Smooth muscle cell (in vitro differentiated cells): ENCODE measurements around the gene CACNA1G. TPM values are rescaled to one million over a fixed set of nuclear protein-coding genes. Genes with fewer than 3 reads are reported as not detected.

Experiments used
- DNase-seq: peaks from one replicate; lab custom pipeline; 2025; ENCODE audit not compliant: unreplicated experiment; lab: John Stamatoyannopoulos, UW
- H2AFZ ChIP-seq: fragments of 200-600 bp; sonication (generic); 2 replicates; pipeline ENCODE4 v1.6.0; 2016; ENCODE audit warnings: antibody characterized with exemption, low read depth, mild to moderate bottlenecking
- H3F3A ChIP-seq: fragments of 200-600 bp; sonication (generic); 2 replicates; pipeline ENCODE4 v1.6.0; 2017; ENCODE audit warnings: antibody characterized with exemption, low read depth
- H3K27ac ChIP-seq: fragments of 200-600 bp; sonication (generic); 2 replicates; pipeline ENCODE4 v1.5.1; 2016; ENCODE audit warnings: low read depth, mild to moderate bottlenecking
- H3K27me3 ChIP-seq: fragments of 200-600 bp; sonication (generic); 2 replicates; pipeline ENCODE4 v1.6.1; 2016; ENCODE audit warnings: low read depth, mild to moderate bottlenecking
- H3K36me3 ChIP-seq: fragments of 200-600 bp; sonication (generic); 2 replicates; pipeline ENCODE4 v1.5.1; 2016; ENCODE audit warnings: low read depth
- H3K4me1 ChIP-seq: fragments of 200-600 bp; sonication (generic); 2 replicates; pipeline ENCODE4 v1.5.1; 2016; ENCODE audit warnings: low read depth
- H3K4me2 ChIP-seq: fragments of 200-600 bp; sonication (generic); 2 replicates; pipeline ENCODE4 v1.6.0; 2016; ENCODE audit warnings: mild to moderate bottlenecking
- H3K4me3 ChIP-seq: fragments of 200-600 bp; sonication (generic); 2 replicates; pipeline ENCODE4 v1.5.1; 2016; ENCODE audit warnings: mild to moderate bottlenecking
- H3K79me2 ChIP-seq: fragments of 200-600 bp; sonication (generic); 2 replicates; pipeline ENCODE4 v1.6.0; 2016; ENCODE audit warnings: low read depth, mild to moderate bottlenecking
- H3K9ac ChIP-seq: fragments of 200-600 bp; sonication (generic); 2 replicates; pipeline ENCODE4 v1.6.0; 2016; ENCODE audit warnings: low read depth
- H3K9me3 ChIP-seq: fragments of 200-600 bp; sonication (generic); replicated peaks from 2 replicates; pipeline ENCODE4 v1.5.1; 2016; ENCODE audit warnings: low read depth
- H4K20me1 ChIP-seq: fragments of 200-600 bp; sonication (generic); 2 replicates; pipeline ENCODE4 v1.6.0; 2016; ENCODE audit warnings: low read depth
- CTCF ChIP-seq: fragments of 200-600 bp; sonication (generic); IDR thresholded peaks from 2 replicates; pipeline ENCODE4 v1.5.1; 2017; ENCODE audit warnings: borderline replicate concordance, mild to moderate bottlenecking, antibody characterized with exemption; ENCODE audit not compliant: insufficient read depth, poor library complexity, severe bottlenecking
- WGBS: methylation state at CpG from one replicate; pipeline ENCODE4 v1.1.7; 2016; ENCODE audit warnings: low lambda C conversion rate; 5-methylcytosine and 5-hydroxymethylcytosine counted together
- polyA plus RNA-seq: library from polyadenylated mRNA; unstranded; fragments of >200 nt; fragmentation: Nextera tagmentation; extraction: Ambion mirVana; gene quantifications from 2 replicates; pipeline ENCODE4 v1.2.1, GENCODE V29; 2016
- total RNA-seq: library from RNA; depleted of rRNA; stranded (reverse); fragments of >200 nt; gene quantifications from 2 replicates; pipeline ENCODE4 v1.2.3, GENCODE V29; 2014

The CACNA1G gene
- total and polyA plus RNA-seq, 2 experiments from 2014 or later: 1.6 to 1.7 TPM

DNA sequence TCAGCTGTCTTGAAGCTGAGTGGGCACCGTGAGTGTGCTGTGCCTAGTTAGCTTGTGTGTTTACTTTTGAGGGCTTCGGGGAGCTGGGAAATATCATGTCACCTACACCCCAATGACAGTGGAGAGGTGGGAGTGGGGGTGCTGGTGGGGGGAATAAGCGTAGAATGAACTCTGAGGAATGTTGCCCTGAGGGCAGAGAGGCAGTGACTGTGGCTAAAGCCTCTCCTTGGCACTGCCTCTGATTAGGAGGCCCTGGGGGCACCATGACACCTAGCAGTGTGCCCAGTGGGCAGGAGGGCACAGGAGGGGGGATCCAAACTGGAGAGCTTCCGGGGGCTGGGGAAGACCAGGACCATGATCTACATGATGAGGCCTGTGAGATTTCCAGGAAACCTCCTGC lies 24.8 kb downstream of the CACNA1G start:
- Histone ChIP-seq H3F3A (no peaks in the 10 kb centered on the region), H3K9ac (no peak overlapping the region), H3K4me2 (no peak overlapping the region), H3K4me1 (no peaks in the 10 kb centered on the region), H4K20me1 (no peaks in the 10 kb centered on the region), H3K4me3 (no peak overlapping the region), H3K27me3 (no peaks in the 10 kb centered on the region), H3K9me3 (no peaks in the 10 kb centered on the region), H2AFZ (no peak overlapping the region), H3K36me3 (no peaks in the 10 kb centered on the region), H3K27ac (no peak overlapping the region), H3K79me2 (no peaks in the 10 kb centered on the region)
- 86% methylated on average over 4 of the region's 4 CpGs for WGBS
- no peak for TF ChIP-seq CTCF
- no peak for DNase-seq

DNA sequence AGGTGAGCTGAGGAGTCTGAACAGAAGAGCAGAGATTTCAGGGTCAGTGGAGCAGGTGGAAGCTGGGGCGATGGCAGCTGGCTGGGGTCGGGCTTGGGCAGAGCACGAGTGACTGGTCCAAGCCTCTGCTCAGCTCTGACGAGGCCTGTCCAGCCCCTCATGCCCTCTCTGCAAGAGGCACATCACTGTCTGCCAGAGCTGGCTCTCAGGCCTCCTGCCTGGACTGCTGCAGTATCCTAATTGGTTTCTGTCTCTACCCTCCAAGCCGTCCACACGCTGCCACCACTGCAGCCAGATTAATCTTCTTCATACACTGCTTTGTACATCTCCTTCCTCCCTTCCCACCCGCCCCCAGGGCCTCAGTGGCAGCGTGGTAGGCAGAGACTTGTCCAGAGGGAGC lies 25.4 kb downstream of the CACNA1G start:
- DNase-seq: no peak
- TF ChIP-seq CTCF: no peak
- Histone ChIP-seq H3K9ac (no peak overlapping the region), H4K20me1 (no peaks in the 10 kb centered on the region), H3K4me3 (no peak overlapping the region), H3K9me3 (no peaks in the 10 kb centered on the region), H3K27me3 (no peaks in the 10 kb centered on the region), H3K27ac (no peak overlapping the region), H3K4me2 (no peak overlapping the region), H3F3A (no peaks in the 10 kb centered on the region), H3K4me1 (no peaks in the 10 kb centered on the region), H3K36me3 (no peaks in the 10 kb centered on the region), H2AFZ (no peak overlapping the region), H3K79me2 (no peaks in the 10 kb centered on the region)
- WGBS: 86% methylated on average over 8 of the region's 8 CpGs

DNA sequence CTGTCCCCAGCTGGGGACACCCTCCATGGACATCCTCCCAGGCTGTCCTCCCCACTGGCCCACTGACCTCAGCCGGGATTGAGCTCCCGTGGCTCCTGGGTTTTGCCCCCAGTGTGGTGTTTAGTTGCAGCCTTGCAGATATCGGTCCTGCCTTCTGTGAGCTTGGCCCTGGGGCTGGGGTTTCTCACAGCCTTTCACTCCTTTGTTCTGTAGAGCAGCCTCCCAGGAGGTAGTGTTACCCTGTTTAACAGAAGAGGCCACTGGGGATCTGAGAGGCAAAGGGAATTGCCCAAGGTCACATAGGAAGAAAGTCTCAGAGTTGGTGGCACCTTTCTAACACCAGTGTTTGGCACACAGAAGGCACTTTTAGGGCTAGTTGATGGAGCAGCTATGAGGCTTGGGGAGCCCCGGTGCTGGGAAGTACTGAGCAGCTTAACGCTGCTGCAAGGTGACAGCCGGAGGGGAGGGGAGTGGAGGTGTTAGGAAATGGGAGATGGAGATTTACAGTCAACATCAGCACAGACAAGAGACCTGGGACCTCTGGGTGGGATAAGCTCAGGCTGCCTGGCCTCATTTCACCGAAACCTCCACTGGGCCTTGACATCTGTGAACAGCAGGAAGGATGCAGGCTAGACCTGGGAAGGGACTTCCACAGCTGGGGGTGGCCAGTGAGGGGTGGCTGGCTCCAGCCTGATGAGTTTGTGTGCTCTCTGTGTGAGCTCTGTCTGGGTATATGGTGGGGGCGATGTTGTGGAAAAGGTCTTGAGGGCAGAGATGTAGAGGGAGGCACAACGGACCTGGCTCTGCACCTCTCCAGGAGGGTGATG lies 26.1 kb downstream of the CACNA1G start:
- no peaks in the 10 kb centered on the region for H3K9me3 ChIP-seq
- no peak overlapping the region for H3K4me2 ChIP-seq
- no peak for TF ChIP-seq CTCF
- no peak overlapping the region for H3K9ac ChIP-seq
- DNase-seq: no peak
- no peaks in the 10 kb centered on the region for H4K20me1 ChIP-seq
- H3K27me3 ChIP-seq: no peaks in the 10 kb centered on the region
- no peak overlapping the region for H3K27ac ChIP-seq
- no peaks in the 10 kb centered on the region for H3F3A ChIP-seq
- H3K4me3 ChIP-seq: no peak overlapping the region
- 86% methylated on average over 9 of the region's 9 CpGs for WGBS
- H2AFZ ChIP-seq: no peak overlapping the region
- H3K36me3 ChIP-seq: no peaks in the 10 kb centered on the region
- no peaks in the 10 kb centered on the region for H3K4me1 ChIP-seq
- H3K79me2 ChIP-seq: no peaks in the 10 kb centered on the region

GRCh38 chr17:50587571-50587970 lies 27.1 kb downstream of the CACNA1G start:
- H3K79me2 ChIP-seq: no peaks in the 10 kb centered on the region
- no peak overlapping the region for H3K4me2 ChIP-seq
- no peak for DNase-seq
- H4K20me1 ChIP-seq: no peaks in the 10 kb centered on the region
- H3K4me3 ChIP-seq: no peak overlapping the region
- no peaks in the 10 kb centered on the region for H3K36me3 ChIP-seq
- H3K9ac ChIP-seq: no peak overlapping the region
- H3K27ac ChIP-seq: no peak overlapping the region
- no peak overlapping the region for H2AFZ ChIP-seq
- H3K27me3 ChIP-seq: no peaks in the 10 kb centered on the region
- WGBS: 85% methylated on average over 9 of the region's 9 CpGs
- H3F3A ChIP-seq: no peaks in the 10 kb centered on the region
- H3K4me1 ChIP-seq: peaks cover under 1% of the 10 kb centered on the region
- TF ChIP-seq CTCF: no peak
- H3K9me3 ChIP-seq: no peaks in the 10 kb centered on the region
